Measurements from ENCODE around the gene WASHC3.

DNA sequence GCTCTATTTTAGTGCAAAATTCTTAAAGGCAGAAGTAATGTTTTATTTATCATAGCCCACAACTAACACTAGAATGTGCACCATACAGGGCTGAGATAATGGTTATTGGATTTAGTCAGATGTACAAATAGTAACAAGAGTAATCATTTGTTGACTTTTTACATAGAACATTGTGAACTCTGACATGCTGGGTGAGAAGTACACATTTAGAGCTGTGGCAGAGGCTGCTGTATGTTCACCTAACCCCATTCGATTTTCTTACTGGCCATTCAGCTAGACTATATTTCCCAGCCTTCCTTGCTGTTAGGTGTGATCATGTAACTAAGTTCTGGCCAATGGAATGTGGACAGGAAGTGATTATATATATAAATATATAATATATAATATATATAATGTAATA lies 95.3 kb downstream of the WASHC3 start:
- no peak for TF ChIP-seq POLR2AphosphoS5 (IDR thresholded peaks at IDR 0.05; ENCODE audit: low read depth, low read length)
- TF ChIP-seq, protein P1, sequence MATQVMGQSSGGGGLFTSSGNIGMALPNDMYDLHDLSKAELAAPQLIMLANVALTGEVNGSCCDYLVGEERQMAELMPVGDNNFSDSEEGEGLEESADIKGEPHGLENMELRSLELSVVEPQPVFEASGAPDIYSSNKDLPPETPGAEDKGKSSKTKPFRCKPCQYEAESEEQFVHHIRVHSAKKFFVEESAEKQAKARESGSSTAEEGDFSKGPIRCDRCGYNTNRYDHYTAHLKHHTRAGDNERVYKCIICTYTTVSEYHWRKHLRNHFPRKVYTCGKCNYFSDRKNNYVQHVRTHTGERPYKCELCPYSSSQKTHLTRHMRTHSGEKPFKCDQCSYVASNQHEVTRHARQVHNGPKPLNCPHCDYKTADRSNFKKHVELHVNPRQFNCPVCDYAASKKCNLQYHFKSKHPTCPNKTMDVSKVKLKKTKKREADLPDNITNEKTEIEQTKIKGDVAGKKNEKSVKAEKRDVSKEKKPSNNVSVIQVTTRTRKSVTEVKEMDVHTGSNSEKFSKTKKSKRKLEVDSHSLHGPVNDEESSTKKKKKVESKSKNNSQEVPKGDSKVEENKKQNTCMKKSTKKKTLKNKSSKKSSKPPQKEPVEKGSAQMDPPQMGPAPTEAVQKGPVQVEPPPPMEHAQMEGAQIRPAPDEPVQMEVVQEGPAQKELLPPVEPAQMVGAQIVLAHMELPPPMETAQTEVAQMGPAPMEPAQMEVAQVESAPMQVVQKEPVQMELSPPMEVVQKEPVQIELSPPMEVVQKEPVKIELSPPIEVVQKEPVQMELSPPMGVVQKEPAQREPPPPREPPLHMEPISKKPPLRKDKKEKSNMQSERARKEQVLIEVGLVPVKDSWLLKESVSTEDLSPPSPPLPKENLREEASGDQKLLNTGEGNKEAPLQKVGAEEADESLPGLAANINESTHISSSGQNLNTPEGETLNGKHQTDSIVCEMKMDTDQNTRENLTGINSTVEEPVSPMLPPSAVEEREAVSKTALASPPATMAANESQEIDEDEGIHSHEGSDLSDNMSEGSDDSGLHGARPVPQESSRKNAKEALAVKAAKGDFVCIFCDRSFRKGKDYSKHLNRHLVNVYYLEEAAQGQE (IDR thresholded peaks at IDR 0.05; ENCODE audit: insufficient read depth in 1 of 2, low read depth in 2 of 2, low read length in 2 of 2): no peak
- no peak for TF ChIP-seq SIN3A (IDR thresholded peaks at IDR 0.05; ENCODE audit: borderline replicate concordance, insufficient read depth, low read length)
- no peak for TF ChIP-seq TAF1 (IDR thresholded peaks at IDR 0.05; ENCODE audit: borderline replicate concordance, insufficient read depth, low read length)

Measured in PFSK-1 (cell line).